Aorta (tissue), 5 donors: ENCODE measurements around the gene ZSWIM4. TPM values are rescaled to one million over a fixed set of nuclear protein-coding genes. Genes with fewer than 3 reads are reported as not detected.

Experiments used
- ATAC-seq: fragments of 200-7000 bp; cut with Tn5 transposase; one replicate; pipeline ENCODE4 v1.9.1; 2022; ENCODE audit warnings: moderate library complexity; ENCODE audit not compliant: low FRiP score
- DNase-seq, 2 donors: peaks; one replicate each; pipeline ENCODE4 v3.0.0-alpha.2; 2020
- H3K27ac ChIP-seq, 2 donors: one replicate each; pipeline ENCODE4 v1.5.1; 2013; ENCODE audit warnings: low read length in 2 of 2, mild to moderate bottlenecking in 2 of 2, moderate library complexity in 2 of 2, control low read depth in 1 of 2, inconsistent platforms in 1 of 2, low read depth in 1 of 2
- H3K27me3 ChIP-seq, 2 donors: one replicate each; pipeline ENCODE4 v1.6.1; 2013; ENCODE audit warnings: control low read depth in 1 of 2, low read length in 1 of 2, mild to moderate bottlenecking in 1 of 2, moderate library complexity in 1 of 2; ENCODE audit not compliant: insufficient read depth in 2 of 2, control insufficient read depth in 1 of 2
- H3K36me3 ChIP-seq, 2 donors: one replicate each; pipeline ENCODE4 v1.6.1; 2013; ENCODE audit warnings: control low read depth in 1 of 2, low read length in 1 of 2, mild to moderate bottlenecking in 1 of 2; ENCODE audit not compliant: insufficient read depth in 2 of 2, control insufficient read depth in 1 of 2
- H3K4me1 ChIP-seq, 2 donors: one replicate each; pipeline ENCODE4 v1.6.1; 2013; ENCODE audit warnings: low read length in 2 of 2, control low read depth in 1 of 2, mild to moderate bottlenecking in 1 of 2, moderate library complexity in 1 of 2; ENCODE audit not compliant: insufficient read depth in 2 of 2, control insufficient read depth in 1 of 2
- H3K4me3 ChIP-seq, 2 donors: one replicate each; pipeline ENCODE4 v1.5.1; 2013; ENCODE audit warnings: low read length in 2 of 2, control low read depth in 1 of 2, mild to moderate bottlenecking in 1 of 2
- H3K9me3 ChIP-seq: one replicate; pipeline ENCODE4 v1.6.1; 2013; ENCODE audit warnings: mild to moderate bottlenecking, low read length; ENCODE audit not compliant: control insufficient read depth
- WGBS, 2 donors: extraction: QIAGEN DNeasy Blood & Tissue Kit; methylation state at CpG; one replicate each; pipeline ENCODE4 v1.1.7; 2013; 5-methylcytosine and 5-hydroxymethylcytosine counted together
- intact Hi-C, 2 donors: fragments of 100-400 bp; cut with DNase I; formaldehyde crosslinking; loops; one replicate each; pipeline versions ENCODE4 v1.14.2 to v1.15.0; 2022
- polyA plus RNA-seq, 2 donors: library from polyadenylated mRNA; stranded (reverse); fragments of 200-250 nt; gene quantifications; one replicate each; pipeline ENCODE4 v1.2.3, GENCODE V29; 2013
- total RNA-seq, 2 donors: library from RNA; stranded (reverse); fragmentation: NEBNext Ultra II Directional; extraction: Animal tissue kit (Norgen Biotek cat#: 25700); gene quantifications; one replicate each; pipeline ENCODE4 v1.2.1, GENCODE V29; 2021
- donor health status: healthy with polysubstance abuse.
- donor health status: Bipolar disorder and iron deficiency.
- donor health status: DM: no; HTN: no; CAD: no.
- donor health status: DM: no; HTN: no; CAD: no.
- donor health status: DM: yes; HTN: yes; CAD: no.

ZSWIM4 gene
- total and polyA plus RNA-seq, 4 donors: 2.5 to 12.1 (median 7.1) TPM

- Histone ChIP-seq H3K4me1 (no peaks in the 10 kb centered on the region), H3K9me3 (no peaks in the 10 kb centered on the region), H3K36me3 (no peaks in the 10 kb centered on the region), H3K4me3 (peak overlapping the region; percentile 63 to 78), H3K27ac (peak overlapping the region in 1 of 2 donors; percentile 36), H3K27me3 (no peaks in the 10 kb centered on the region)
- ATAC-seq (no peak), DNase-seq (no peak)
- intact Hi-C loops: loop anchor here (5.0 kb wide), 3 partner anchors 38 to 268 kb away; no protein-coding TSS in a partner anchor
- WGBS, 2 donors: 2 to 5% methylated on average over 37 to 113 of the region's 113 CpGs
Measured at GRCh38 chr19:13864667-13865570, 69.7 kb downstream of the ZSWIM4 start.

- H3K4me3 ChIP-seq: peak overlapping the region; percentile 63 to 78
- H3K27me3 ChIP-seq: no peaks in the 10 kb centered on the region
- no peaks in the 10 kb centered on the region for H3K36me3 ChIP-seq
- 1 to 2% methylated on average over 41 to 82 of the region's 82 CpGs for WGBS, 2 donors
- intact Hi-C loops: no loop called here
- DNase-seq (no peak), ATAC-seq (no peak)
- H3K27ac ChIP-seq: no peak overlapping the region
- H3K9me3 ChIP-seq: no peaks in the 10 kb centered on the region
- H3K4me1 ChIP-seq: no peaks in the 10 kb centered on the region
Measured at GRCh38 chr19:13865571-13866462, 70.6 kb downstream of the ZSWIM4 start.

- Histone ChIP-seq H3K4me3 (no peak overlapping the region), H3K27me3 (no peaks in the 10 kb centered on the region), H3K36me3 (no peaks in the 10 kb centered on the region), H3K9me3 (no peaks in the 10 kb centered on the region), H3K27ac (no peak overlapping the region), H3K4me1 (no peaks in the 10 kb centered on the region)
- intact Hi-C loops: no loop called here
- ATAC-seq (no peak), DNase-seq (no peak)
- 64 to 65% methylated on average over 15 of the region's 15 CpGs for WGBS, 2 donors
Measured at GRCh38 chr19:13866463-13867046, 71.3 kb downstream of the ZSWIM4 start.

GRCh38 chr19:13868663-13869062 is 73.4 kb downstream of the ZSWIM4 start:
- 85 to 88% methylated on average over 4 of the region's 4 CpGs for WGBS, 2 donors
- no peak for ATAC-seq
- Histone ChIP-seq H3K4me1 (no peaks in the 10 kb centered on the region), H3K9me3 (no peaks in the 10 kb centered on the region), H3K4me3 (no peak overlapping the region), H3K27me3 (no peaks in the 10 kb centered on the region), H3K27ac (no peak overlapping the region), H3K36me3 (no peaks in the 10 kb centered on the region)
- intact Hi-C loops: no loop called here
- no peak for DNase-seq

- Histone ChIP-seq H3K36me3 (no peaks in the 10 kb centered on the region), H3K9me3 (no peaks in the 10 kb centered on the region), H3K27ac (no peak overlapping the region), H3K27me3 (no peaks in the 10 kb centered on the region), H3K4me1 (no peaks in the 10 kb centered on the region), H3K4me3 (no peak overlapping the region)
- ATAC-seq (no peak), DNase-seq (no peak)
- intact Hi-C loops: no loop called here
- 68 to 74% methylated on average over 13 of the region's 13 CpGs for WGBS, 2 donors
Measured at GRCh38 chr19:13869281-13869680, 74.0 kb downstream of the ZSWIM4 start.

GRCh38 chr19:13870873-13871272 is 75.6 kb downstream of the ZSWIM4 start:
- Histone ChIP-seq H3K9me3 (no peaks in the 10 kb centered on the region), H3K4me1 (no peaks in the 10 kb centered on the region), H3K27ac (no peak overlapping the region), H3K4me3 (no peak overlapping the region), H3K36me3 (no peaks in the 10 kb centered on the region), H3K27me3 (no peaks in the 10 kb centered on the region)
- 93% methylated on average over 4 of the region's 4 CpGs for WGBS, 2 donors
- intact Hi-C loops: no loop called here
- DNase-seq (no peak), ATAC-seq (no peak)

- Histone ChIP-seq H3K9me3 (no peaks in the 10 kb centered on the region), H3K4me1 (no peaks in the 10 kb centered on the region), H3K36me3 (no peaks in the 10 kb centered on the region), H3K4me3 (no peak overlapping the region), H3K27me3 (no peaks in the 10 kb centered on the region), H3K27ac (no peak overlapping the region)
- DNase-seq: no peak
- no peak for ATAC-seq
- 77 to 84% methylated on average over 5 of the region's 5 CpGs for WGBS, 2 donors
- intact Hi-C loops: no loop called here
Measured at GRCh38 chr19:13872339-13872694, 77.1 kb downstream of the ZSWIM4 start.

- 7 to 9% methylated on average over 36 to 45 of the region's 45 CpGs for WGBS, 2 donors
- peak; percentile 46 for ATAC-seq
- H3K9me3 ChIP-seq: no peaks in the 10 kb centered on the region
- no peaks in the 10 kb centered on the region for H3K27me3 ChIP-seq
- intact Hi-C loops: no loop called here
- no peaks in the 10 kb centered on the region for H3K36me3 ChIP-seq
- DNase-seq: no peak
- peak overlapping the region in 1 of 2 donors; percentile 6 for H3K4me3 ChIP-seq
- H3K27ac ChIP-seq: no peak overlapping the region
- H3K4me1 ChIP-seq: no peaks in the 10 kb centered on the region
Measured at GRCh38 chr19:13872695-13873389, 77.6 kb downstream of the ZSWIM4 start.
